EH (cell line): ENCODE measurements around the gene CCDC88A.
"Not testable (repeated sequence)": the region's sequence is repeated elsewhere in the genome, so short reads cannot be mapped to it uniquely, and the experiment has no call there.

Source experiments
- DNase-seq: peaks from one replicate; pipeline ENCODE4 v3.0.0-alpha.2; 2015; ENCODE audit warnings: low read depth

The CCDC88A gene

DNA sequence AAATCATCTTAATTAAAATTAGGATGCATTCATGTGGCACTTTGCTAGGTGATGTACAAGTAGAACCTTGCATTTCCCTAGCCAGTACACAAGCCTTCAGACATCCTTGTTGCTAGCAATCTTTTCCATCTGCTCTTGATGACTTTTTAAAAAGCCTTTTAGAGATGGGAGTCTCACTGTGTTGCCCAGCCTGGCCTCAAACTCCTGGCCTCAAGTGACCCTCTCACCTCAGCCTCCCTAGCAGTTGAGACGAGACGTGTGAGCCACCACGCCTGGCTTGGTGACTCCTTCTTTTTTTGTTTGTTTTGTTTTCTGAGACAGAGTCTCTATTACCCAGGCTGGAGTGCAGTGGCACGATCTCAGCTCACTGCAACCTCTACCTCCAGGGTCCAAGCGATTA lies 1.7 kb upstream of the CCDC88A start:
- DNase-seq, result no peak

DNA sequence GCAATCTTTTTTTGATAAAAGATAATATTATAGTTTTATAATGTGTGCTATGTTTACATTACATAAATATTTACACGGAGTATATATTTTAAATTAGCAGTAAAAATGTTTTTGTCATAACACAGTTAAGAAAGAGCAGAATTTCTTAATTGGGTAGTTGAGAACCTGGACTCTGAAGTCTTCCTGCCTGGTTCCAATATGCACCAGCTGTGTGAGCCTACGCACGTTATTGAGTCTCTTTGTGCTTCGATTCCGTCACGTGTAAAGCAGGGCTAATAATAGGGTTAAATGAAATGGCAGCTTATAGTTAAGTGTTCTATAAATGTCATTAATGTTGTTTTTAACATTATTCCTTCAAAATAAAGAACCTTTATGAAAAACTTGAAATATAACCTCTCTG lies 1.2 kb upstream of the CCDC88A start:
- DNase-seq, result no peak

DNA sequence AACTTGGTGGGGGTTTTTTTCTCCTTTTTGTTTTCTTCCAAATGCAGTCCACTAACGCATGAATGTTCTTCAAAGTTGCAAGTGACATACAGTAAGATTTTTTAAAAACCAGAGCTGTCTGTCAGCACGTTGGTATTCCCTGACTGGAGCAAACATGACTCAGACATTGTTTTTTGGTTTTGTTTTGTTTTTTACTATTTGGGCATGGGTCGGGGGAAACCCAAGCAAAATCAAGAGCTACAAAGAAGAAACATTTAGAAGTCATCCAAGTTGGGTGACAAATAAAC lies 726 bp upstream of the CCDC88A start:
- peak; percentile 59 for DNase-seq

DNA sequence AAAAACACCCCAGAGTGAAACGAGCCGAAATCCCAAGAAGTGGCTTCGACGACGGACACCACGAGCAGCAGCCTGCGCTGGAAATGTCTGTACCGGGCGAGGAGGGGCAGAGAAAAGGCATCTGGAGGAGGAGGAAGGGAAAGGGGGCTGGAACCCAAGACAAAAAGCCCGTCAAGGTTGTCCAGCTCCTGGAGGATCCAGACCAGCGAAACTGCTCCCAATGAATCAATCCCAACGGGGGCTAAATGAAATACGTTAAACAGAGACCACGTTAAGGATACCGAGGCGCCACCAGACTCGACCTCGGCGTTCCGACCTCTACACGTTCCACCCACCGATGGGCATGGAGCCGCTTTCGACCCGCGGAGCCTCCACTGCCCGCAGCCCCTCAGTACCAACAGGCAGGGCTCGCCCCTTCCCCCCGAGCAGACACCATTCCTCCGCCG lies 400 bp downstream of the CCDC88A start:
- DNase-seq, result peak; percentile 51

DNA sequence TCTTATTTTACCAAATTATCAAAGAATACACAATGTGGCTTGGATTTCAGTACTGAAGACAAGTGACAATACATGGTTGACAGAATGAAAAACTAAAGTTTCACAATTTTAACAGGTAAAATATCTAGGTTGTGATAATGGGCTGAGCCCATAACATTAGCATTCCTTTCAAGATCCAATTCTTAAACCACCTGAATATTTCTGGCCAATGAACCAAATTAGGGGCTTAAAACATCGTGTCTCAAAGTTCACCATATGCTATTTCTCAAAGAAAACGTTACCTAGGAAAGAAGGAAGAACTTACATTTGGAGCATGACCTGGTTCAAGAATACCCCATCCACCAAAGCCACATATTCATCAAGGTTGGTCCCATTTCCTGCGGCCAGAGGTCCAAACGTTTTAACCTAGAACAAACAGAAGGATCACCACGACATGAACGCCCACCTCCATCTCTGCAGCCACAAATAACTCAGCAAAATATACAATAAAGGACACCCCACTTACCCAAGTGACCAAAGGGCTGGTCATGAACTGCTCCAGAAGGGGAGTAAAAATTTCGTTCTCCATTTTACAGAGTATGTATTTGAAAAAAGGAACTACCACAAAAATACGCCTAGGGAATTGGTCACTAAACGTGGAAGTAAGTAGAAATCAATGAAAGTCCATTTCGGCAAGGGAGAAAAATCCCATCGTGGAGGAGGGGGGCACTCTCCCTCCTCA lies 984 bp downstream of the CCDC88A start:
- no peak for DNase-seq

DNA sequence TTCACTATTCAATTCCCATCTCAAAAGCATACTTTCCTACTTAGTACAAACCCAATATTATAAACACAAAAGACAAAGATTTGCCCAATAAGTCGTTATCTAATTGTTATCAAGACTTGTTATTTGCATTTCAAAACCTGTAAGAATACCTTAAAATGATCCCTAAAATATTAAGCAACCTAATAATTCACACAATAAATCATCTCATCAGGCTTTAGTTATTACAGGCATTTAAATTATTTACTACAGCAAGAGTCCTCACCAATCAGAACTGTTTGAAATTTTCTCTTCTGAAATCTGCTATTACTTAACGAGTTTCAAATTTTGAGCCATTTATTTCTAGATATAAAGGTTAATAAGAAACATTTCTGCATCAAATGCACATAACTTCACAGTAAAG lies 1.6 kb downstream of the CCDC88A start:
- peak; percentile 45 for DNase-seq

DNA sequence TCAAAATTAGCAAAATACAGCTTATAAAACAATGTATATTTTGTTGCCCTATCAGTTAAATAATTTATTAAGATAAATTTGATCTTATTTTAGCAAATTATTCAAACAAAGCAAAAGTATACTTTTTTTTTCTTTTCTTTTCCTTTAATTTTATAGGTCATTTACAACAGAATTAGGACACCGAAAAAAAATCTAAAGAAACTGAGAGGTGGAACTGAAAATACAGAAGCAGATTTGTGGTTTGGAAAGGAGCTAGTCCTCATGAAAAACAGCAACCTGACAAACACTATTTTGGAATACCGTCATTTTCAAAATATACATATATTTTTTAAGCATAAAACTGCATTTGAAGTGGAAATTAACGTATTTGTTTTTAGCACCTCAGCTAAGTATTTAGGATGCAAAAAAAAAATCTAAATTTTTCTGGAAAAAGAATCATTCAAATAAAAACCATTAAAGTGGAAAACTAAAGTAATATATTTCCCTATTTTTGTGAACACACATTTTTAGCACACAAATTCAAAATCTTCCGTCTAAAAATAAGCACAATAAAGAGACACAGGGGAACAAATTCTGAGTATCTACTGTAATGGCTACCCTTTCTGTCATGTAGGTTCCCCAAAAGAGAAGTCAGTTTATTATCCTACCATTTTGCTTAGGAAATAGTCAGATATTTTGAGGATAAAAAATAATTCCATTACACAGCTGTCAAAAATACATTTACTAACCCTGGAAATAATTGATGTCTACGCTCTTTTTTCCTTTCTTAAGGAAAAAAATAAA lies 2.7 kb downstream of the CCDC88A start:
- no peak for DNase-seq

DNA sequence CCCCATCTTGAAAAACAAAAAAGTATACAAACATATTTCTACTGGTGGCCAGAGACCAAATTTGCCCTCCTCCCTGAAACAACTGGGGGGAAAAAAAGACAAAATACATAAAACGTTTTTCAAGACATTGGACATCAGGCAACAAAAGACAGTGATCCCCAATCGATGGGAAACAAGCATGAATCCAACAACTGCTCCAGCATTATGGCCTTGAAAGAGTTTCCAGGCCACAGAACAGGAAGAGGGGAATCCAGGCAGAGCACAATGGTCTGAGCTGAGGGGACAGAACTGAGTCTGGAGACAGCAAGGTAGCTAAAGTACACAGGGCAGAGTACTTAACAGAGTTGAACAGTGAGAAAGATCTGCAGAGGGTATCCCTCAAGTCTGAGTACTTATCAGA lies 4.4 kb downstream of the CCDC88A start:
- DNase-seq, result no peak

DNA sequence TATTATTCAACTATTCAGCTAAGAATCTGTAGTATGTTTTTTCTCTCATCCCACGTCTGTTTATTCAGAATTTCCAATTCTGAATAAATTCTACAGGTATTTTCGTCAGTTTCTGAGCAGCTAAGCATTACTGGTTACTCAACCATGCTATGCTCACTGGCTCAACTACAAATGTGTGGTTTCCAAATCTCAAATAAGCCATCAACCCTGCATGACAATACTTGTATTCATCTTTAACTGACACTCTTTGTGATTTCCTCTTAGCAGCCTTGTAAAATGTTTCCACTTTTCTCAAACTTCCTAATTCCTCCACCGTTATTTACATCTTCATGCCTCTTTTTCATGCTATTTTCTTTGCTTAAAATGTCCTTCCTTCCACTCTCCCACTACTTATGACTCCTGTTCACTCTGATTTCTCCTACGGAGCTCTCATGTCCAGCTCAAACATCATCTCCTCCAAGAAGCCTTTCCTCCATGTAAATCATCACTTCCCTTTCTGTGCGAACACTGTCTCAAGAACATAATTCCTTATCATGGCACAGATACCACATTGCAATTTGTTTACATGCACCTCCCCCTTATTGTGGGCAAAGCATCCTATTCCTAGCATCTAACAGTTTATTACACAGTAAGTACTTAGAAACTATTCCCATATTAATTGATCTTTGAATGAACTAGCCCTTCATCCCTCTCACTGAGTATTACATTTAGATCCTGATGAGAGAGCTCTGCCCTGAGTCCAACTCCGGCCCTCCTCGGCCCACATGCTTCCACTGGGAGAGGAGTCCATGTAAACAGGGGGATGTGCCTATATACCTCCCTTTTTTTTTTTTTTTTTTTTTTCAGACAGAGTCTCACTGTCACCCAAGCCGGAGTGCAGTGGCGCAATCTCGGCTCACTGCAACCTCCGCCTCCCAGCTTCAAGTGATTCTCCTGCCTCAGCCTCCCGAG lies 10.5 kb downstream of the CCDC88A start:
- peak; percentile 61 for DNase-seq

DNA sequence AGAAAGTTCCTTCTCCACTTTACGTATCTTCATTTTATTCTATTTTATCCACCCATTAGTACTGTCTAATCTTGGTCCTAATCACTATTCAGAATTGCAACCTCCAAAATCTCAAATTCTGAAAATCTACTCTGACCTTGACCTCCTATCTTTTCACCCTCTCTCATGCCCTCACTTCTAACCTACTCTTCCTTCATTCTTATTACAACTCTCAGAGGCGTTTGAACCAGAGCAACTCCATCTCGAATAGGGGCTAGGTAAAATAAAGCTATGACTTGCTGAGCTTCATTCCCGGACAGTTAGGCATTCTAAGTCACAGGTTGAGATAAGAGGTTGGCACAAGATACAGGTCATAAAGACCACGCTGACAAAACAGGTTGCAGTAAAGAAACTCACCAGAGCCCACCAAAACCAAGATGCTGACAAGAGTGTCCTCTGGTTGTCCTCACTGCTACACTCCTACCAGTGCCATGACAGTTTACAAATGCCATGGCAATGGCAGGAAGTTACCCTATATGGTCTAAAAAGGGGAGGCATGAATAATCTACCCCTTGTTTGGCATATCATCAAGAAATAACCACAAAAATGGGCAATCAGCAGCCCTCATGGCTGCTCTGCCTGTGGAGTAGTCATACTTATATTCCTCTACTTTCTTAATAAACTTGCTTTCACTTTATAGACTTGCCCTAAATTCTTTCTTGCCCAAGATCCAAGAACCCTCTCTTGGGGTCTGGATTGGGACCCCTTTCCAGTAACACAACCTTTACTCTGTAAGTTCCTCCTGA lies 11.4 kb downstream of the CCDC88A start:
- DNase-seq, result peak; percentile 83

DNA sequence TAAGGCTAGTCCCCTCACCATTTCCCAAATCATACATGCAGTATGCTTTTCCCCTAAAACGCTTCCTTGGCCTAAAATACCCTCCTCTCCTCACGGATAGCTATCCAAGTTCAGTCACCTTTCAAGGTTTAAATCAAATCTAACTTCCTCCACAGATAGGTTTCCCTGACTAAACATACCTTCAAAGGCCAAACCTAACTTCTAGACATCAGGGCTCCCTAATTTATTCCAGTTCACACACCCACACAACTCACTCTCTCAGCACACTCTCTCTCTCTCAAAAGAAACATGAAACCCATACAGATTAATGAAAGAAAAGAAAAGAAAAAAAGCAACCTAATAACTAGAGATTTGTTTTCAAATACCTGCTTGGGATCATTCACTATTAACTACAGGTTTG lies 14.5 kb downstream of the CCDC88A start:
- DNase-seq, result no peak

DNA sequence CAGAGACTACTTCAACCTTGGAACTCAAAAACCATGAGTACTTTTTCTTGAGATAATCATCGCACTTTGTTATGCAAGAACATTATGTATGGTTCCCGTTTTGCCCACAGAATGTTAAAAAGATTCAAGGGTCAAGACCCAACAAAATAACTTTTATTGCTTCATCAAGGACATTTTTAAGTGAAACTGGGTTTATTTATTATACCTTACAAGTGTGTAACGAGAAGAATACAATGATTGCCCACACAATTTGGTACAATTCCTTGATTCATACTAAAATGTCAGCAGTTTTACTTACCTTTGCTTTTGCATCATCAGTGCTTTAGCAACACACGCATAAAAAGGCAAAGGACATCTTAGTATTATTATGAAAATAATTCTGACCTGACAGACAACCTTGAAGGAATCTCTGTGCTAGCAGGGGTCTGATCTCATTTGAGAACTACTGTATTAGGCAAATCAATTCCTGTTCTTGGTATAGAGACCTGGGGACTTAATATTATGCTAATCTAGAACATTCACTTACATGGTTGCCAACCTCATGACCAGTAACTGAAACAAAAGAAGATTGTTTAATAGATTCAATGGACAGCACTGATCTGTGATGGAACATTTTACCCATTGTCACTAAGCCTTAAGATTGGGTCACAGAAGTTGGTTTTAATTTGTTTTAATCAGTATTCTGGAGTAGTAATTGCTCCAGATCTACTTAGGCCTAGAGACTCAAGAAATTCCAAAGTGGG lies 16.2 kb downstream of the CCDC88A start:
- no peak for DNase-seq

DNA sequence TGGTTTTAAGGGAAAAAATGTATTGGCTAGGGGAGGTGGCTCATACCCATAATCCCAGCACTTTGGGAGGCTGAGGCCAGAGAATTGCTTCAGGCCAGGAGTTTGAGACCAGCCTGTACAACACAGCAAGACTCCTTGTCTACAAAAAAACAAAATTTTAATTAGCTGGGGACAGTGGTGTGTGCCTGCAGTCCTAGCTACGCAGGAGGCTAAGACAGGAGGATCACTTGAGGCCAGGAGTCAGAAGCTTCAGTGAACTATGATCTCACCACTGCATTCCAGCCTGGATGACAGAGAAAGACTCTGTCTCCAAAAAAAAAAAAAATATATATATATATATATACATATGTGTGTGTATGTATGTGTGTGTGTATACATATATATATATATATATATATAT lies 18.5 kb downstream of the CCDC88A start:
- peak; percentile 18 for DNase-seq

DNA sequence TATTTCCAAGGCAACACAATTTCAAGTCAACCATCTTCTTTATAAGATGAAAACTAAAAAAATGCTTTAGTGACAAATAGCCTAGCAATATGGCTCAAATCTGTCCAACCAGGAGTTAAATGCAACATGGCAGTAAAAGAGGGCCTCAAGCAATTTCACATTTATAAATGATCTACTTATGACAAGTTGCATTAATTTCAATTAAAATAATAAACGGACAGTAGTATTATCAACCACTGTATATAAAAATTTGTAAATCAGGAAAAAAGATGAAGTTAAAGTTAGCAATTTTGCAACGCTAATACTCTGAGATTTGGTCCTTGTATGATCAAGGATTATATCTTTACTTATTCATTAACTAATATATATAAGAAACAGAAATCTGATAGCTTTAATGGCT lies 19.3 kb downstream of the CCDC88A start:
- DNase-seq, result no peak

DNA sequence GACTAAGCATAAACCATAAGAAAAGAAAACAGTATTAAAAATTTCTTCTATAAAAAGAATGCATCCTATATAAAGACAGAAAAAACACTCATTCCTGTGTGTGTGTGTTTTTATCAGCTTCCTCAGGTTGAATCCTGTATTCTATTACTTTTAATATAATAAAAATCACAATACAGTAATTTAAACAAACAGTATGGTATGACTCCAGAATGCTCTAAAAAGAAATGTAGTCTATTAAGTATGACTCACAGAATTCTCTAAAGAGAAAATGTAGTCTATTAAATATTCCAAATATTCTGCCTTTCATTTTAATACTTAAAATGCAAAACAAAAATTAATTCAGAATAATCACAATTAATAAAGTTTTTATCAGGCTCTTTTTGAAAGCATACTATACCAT lies 19.8 kb downstream of the CCDC88A start:
- no peak for DNase-seq

DNA sequence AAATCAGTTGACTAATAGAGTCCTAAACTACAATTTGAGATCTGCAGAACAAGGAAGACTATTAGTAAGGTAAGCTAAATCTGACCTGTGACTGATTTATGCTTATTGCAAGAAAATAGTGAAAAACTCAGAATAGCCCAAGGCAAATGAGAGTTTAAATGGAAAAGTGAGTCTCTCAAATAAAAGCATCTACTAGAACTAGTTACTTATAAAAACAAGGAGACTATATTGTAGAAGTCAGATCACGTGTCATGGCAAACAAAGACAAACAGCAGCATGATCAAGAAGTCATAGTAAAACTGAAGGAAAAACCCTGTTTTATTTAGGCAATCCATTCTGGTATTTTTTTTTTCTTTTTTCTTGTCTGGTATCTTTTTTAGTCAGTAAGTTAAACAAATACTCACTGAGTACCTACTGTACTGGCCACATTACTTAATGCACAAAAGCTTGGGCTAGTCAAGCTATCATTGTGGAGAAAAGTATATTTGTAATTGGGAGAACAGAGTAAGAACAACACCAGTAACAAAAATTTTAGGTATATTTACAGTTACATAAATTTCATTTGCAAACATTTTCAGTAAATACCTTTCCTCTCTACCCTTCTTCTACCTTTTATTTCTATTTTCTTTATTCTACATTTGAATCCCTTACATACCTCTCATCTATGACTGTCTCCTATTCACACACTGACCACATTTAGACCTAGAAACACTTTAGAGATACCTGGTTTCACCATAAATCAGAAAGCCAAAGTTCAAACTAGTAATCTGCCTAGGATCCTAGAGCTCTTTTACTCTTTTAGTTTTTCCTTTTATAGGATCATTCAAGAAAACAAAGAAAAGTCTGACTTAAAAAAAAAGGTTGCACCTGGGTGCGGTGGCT lies 23.7 kb downstream of the CCDC88A start:
- DNase-seq, result no peak

DNA sequence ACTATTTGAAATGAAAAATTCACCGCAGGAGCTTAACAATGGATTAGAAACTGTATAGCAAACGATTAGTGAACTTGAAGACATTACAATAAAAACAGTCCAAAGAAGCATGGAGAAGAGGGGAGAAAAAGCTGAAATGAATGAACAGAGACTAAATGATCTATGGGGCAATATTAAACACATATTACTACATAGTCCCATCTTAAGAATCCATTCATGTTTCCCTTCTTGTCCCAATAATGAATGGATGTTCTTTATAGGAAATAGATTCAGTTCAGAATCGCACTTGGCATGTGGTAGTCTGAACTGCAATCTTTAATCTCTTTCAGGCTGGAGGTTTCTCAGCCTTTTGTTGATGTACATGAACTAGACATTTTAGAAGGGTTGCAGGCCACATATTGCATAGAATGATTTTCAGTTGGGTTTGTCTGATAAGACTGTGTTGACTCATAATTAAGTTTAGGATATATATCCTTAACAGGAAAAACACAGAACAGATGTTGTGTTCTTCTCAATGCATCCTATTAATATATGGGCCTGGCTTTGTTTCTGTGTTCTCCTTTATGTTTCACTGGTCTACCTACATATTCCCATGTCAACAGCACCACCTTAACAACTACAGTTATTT lies 27.9 kb downstream of the CCDC88A start:
- DNase-seq, result no peak

DNA sequence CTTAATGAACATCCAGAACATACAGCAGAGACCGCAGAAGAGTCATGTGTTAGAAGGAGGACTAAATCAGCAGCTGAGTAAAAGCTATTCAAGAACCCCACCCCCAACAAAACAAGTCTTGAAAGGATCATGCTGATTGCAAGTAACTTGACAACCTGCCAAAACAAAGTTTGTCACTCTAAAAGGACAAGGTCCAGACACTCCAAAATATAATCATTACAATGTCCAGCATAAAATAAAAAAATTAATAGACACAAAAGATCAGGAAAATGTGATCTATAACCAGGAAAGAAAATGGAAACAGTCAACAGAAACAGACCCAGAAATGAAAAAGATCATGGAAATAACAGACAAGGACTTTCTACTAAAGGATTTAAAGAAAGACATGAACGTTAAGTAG lies 28.5 kb downstream of the CCDC88A start:
- no peak for DNase-seq

DNA sequence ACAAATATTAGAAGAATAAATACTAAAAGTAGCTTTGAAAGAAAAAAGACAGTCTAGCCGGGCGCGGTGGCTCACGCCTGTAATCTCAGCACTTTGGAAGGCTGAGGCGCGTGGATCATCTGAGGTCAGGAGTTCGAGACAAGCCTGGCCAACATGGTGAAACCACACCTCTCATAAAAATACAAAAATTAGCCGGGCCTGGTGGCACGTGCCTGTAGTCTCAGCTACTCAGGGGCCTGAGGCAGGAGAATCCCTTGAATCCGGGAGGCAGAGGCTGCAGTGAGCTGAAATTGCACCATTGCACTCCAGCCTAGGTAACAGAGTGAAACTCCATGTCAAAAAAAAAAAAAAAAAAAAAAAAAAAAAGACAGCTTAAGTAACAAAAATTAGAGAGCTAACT lies 34.1 kb downstream of the CCDC88A start:
- DNase-seq, result not testable (repeated sequence)

DNA sequence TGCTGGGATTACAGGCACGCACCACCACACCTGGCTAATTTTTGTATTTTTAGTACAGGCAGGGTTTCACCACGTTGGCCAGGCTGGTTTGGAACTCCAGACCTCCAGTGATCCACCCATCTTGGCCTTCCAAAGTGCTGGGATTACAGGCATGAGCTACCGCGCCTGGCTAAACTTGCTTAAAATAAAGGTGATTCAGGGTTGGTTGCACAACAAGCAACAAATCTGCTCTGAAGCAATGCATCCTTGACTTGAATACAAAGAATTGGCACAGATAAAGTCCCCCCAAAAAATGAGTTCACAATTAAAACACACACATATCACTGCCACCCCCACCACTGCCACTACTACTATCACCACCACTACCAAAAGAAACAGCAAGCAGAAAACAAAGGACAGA lies 34.9 kb downstream of the CCDC88A start:
- DNase-seq, result no peak
